GM23338 (cell line): Measurements from ENCODE around the gene GNPDA2.

Experiments used
- CREB1 ChIP-seq: fragments of 250-450 bp; sonication (Bioruptor Pico); IDR thresholded peaks from 2 replicates; pipeline ENCODE4 v1.5.0; 2020; ENCODE audit warnings: low read depth, mild to moderate bottlenecking, moderate library complexity
- EZH2 ChIP-seq: fragments of 200-600 bp; sonication (generic); IDR thresholded peaks from one replicate; pipeline ENCODE4 v1.8.0; 2017; ENCODE audit warnings: antibody characterized with exemption, mild to moderate bottlenecking, low read depth; ENCODE audit not compliant: unreplicated experiment
- EZH2phosphoT487 ChIP-seq: fragments of 200-600 bp; sonication (generic); IDR thresholded peaks from one replicate; pipeline ENCODE4 v1.8.1; 2018; ENCODE audit warnings: antibody characterized with exemption; ENCODE audit not compliant: unreplicated experiment
- JUNB ChIP-seq: IDR thresholded peaks from one replicate; pipeline ENCODE4 v1.6.1; 2016; ENCODE audit warnings: antibody characterized with exemption; ENCODE audit not compliant: unreplicated experiment
- POLR2AphosphoS5 ChIP-seq: IDR thresholded peaks from 2 replicates; pipeline ENCODE4 v1.6.1; 2016; ENCODE audit warnings: antibody characterized with exemption, low read depth
- REST ChIP-seq: IDR thresholded peaks from one replicate; pipeline ENCODE4 v1.6.1; 2018; ENCODE audit warnings: antibody characterized with exemption; ENCODE audit not compliant: unreplicated experiment
- STAT1 ChIP-seq: IDR thresholded peaks from one replicate; pipeline ENCODE4 v1.6.1; 2016; ENCODE audit warnings: antibody characterized with exemption; ENCODE audit not compliant: unreplicated experiment
- ZNF114 ChIP-seq: fragments of 250-450 bp; sonication (Bioruptor Pico); IDR thresholded peaks from 2 replicates; pipeline ENCODE4 v1.5.0; 2020; ENCODE audit warnings: mild to moderate bottlenecking, moderate library complexity
- ZNF331 ChIP-seq: fragments of 250-450 bp; sonication (Bioruptor Pico); IDR thresholded peaks from 2 replicates; pipeline ENCODE4 v1.5.0; 2020; ENCODE audit warnings: low read depth, mild to moderate bottlenecking, moderate library complexity
- TF ChIP-seq, protein P1 (sequence below), 2 experiments: fragments of 200-600 bp in 1 of 2; sonication (generic) in 1 of 2; conservative IDR thresholded peaks; 2 replicates each; pipeline versions ENCODE4 v1.5.1 to v1.6.1; 2016 to 2017; ENCODE audit warnings: antibody characterized with exemption in 2 of 2, low read depth in 2 of 2, mild to moderate bottlenecking in 2 of 2, moderate library complexity in 1 of 2
- TF ChIP-seq, protein P2 (sequence below): fragments of 250-450 bp; sonication (Bioruptor Pico); IDR thresholded peaks from 2 replicates; pipeline ENCODE4 v1.5.0; 2020; ENCODE audit warnings: mild to moderate bottlenecking, moderate library complexity

DNA sequence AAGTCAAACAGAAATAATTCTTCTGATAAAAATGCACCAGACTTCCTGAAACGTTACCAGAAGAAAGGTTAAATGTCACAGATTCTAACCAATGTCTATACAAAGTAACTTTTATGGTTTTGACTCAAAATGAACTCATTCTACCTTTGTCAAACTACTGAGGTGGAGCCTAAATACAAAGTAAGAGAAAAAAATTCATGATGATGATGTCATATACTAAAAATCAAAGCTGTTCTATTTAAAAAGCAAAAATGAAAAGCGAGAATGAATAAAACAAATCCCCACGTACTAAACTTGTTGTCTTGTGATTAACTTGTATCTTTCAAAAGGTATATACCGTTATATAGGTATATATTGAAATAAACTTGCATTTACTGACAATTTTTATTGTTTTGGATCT lies 21.7 kb downstream of the GNPDA2 start:
- TF ChIP-seq EZH2phosphoT487: no peak
- no peak for TF ChIP-seq CREB1 (CRISPR knock-in tag)
- TF ChIP-seq REST: no peak
- TF ChIP-seq, protein P1, sequence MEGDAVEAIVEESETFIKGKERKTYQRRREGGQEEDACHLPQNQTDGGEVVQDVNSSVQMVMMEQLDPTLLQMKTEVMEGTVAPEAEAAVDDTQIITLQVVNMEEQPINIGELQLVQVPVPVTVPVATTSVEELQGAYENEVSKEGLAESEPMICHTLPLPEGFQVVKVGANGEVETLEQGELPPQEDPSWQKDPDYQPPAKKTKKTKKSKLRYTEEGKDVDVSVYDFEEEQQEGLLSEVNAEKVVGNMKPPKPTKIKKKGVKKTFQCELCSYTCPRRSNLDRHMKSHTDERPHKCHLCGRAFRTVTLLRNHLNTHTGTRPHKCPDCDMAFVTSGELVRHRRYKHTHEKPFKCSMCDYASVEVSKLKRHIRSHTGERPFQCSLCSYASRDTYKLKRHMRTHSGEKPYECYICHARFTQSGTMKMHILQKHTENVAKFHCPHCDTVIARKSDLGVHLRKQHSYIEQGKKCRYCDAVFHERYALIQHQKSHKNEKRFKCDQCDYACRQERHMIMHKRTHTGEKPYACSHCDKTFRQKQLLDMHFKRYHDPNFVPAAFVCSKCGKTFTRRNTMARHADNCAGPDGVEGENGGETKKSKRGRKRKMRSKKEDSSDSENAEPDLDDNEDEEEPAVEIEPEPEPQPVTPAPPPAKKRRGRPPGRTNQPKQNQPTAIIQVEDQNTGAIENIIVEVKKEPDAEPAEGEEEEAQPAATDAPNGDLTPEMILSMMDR (conservative IDR thresholded peaks at IDR 0.05; ENCODE audit: low read depth in 2 of 2): no peak
- TF ChIP-seq POLR2AphosphoS5: no peak
- TF ChIP-seq JUNB: no peak
- TF ChIP-seq ZNF114 (CRISPR knock-in tag): no peak
- no peak for TF ChIP-seq EZH2
- TF ChIP-seq, protein P2, sequence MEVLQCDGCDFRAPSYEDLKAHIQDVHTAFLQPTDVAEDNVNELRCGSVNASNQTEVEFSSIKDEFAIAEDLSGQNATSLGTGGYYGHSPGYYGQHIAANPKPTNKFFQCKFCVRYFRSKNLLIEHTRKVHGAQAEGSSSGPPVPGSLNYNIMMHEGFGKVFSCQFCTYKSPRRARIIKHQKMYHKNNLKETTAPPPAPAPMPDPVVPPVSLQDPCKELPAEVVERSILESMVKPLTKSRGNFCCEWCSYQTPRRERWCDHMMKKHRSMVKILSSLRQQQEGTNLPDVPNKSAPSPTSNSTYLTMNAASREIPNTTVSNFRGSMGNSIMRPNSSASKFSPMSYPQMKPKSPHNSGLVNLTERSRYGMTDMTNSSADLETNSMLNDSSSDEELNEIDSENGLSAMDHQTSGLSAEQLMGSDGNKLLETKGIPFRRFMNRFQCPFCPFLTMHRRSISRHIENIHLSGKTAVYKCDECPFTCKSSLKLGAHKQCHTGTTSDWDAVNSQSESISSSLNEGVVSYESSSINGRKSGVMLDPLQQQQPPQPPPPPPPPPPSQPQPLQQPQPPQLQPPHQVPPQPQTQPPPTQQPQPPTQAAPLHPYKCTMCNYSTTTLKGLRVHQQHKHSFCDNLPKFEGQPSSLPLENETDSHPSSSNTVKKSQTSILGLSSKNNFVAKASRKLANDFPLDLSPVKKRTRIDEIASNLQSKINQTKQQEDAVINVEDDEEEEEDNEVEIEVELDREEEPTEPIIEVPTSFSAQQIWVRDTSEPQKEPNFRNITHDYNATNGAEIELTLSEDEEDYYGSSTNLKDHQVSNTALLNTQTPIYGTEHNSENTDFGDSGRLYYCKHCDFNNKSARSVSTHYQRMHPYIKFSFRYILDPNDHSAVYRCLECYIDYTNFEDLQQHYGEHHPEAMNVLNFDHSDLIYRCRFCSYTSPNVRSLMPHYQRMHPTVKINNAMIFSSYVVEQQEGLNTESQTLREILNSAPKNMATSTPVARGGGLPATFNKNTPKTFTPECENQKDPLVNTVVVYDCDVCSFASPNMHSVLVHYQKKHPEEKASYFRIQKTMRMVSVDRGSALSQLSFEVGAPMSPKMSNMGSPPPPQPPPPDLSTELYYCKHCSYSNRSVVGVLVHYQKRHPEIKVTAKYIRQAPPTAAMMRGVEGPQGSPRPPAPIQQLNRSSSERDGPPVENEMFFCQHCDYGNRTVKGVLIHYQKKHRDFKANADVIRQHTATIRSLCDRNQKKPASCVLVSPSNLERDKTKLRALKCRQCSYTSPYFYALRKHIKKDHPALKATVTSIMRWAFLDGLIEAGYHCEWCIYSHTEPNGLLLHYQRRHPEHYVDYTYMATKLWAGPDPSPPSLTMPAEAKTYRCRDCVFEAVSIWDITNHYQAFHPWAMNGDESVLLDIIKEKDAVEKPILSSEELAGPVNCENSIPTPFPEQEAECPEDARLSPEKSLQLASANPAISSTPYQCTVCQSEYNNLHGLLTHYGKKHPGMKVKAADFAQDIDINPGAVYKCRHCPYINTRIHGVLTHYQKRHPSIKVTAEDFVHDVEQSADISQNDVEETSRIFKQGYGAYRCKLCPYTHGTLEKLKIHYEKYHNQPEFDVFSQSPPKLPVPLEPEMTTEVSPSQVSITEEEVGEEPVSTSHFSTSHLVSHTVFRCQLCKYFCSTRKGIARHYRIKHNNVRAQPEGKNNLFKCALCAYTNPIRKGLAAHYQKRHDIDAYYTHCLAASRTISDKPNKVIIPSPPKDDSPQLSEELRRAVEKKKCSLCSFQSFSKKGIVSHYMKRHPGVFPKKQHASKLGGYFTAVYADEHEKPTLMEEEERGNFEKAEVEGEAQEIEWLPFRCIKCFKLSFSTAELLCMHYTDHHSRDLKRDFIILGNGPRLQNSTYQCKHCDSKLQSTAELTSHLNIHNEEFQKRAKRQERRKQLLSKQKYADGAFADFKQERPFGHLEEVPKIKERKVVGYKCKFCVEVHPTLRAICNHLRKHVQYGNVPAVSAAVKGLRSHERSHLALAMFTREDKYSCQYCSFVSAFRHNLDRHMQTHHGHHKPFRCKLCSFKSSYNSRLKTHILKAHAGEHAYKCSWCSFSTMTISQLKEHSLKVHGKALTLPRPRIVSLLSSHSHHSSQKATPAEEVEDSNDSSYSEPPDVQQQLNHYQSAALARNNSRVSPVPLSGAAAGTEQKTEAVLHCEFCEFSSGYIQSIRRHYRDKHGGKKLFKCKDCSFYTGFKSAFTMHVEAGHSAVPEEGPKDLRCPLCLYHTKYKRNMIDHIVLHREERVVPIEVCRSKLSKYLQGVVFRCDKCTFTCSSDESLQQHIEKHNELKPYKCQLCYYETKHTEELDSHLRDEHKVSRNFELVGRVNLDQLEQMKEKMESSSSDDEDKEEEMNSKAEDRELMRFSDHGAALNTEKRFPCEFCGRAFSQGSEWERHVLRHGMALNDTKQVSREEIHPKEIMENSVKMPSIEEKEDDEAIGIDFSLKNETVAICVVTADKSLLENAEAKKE (CRISPR knock-in tag): no peak
- TF ChIP-seq STAT1: no peak
- no peak for TF ChIP-seq ZNF331 (CRISPR knock-in tag)
